ENCODE results near the gene FAM98C.
"Not testable (repeated sequence)": the region's sequence is repeated elsewhere in the genome, so short reads cannot be mapped to it uniquely, and the experiment has no call there.

Gene FAM98C

GRCh38 chr19:38402967-38403674 is at the start of gene FAM98C:
FAM98C (plus strand) TSS chr19:38403093; CDS start chr19:38403154, 61 bp downstream.
- peak; percentile 85 for DNase-seq (ENCODE audit: low read depth, low spot score)

GRCh38 chr19:38355728-38356725 is 46.9 kb upstream of the FAM98C start:
- DNase-seq (ENCODE audit: low read depth, low spot score), result no peak

GRCh38 chr19:38358071-38358470 is 44.8 kb upstream of the FAM98C start:
- DNase-seq (ENCODE audit: low read depth, low spot score), result no peak

- no peak for DNase-seq (ENCODE audit: low read depth, low spot score)
Observed at GRCh38 chr19:38359242-38360021, 43.5 kb upstream of the FAM98C start.

- no peak for DNase-seq (ENCODE audit: low read depth, low spot score)
Observed at GRCh38 chr19:38360351-38360750, 42.5 kb upstream of the FAM98C start.

- no peak for DNase-seq (ENCODE audit: low read depth, low spot score)
Observed at GRCh38 chr19:38360839-38361631, 41.9 kb upstream of the FAM98C start.

- peak; percentile 32 for DNase-seq (ENCODE audit: low read depth, low spot score)
Observed at GRCh38 chr19:38361633-38362075, 41.2 kb upstream of the FAM98C start.

GRCh38 chr19:38362076-38362945 is 40.6 kb upstream of the FAM98C start:
- no peak for DNase-seq (ENCODE audit: low read depth, low spot score)

GRCh38 chr19:38362946-38363688 is 39.8 kb upstream of the FAM98C start:
- DNase-seq (ENCODE audit: low read depth, low spot score), result not testable (repeated sequence)

- DNase-seq (ENCODE audit: low read depth, low spot score), result no peak
Observed at GRCh38 chr19:38367041-38367440, 35.9 kb upstream of the FAM98C start.

GRCh38 chr19:38369584-38369983 is 33.3 kb upstream of the FAM98C start:
- no peak for DNase-seq (ENCODE audit: low read depth, low spot score)

- DNase-seq (ENCODE audit: low read depth, low spot score), result no peak
Observed at GRCh38 chr19:38370299-38370698, 32.6 kb upstream of the FAM98C start.

- DNase-seq (ENCODE audit: low read depth, low spot score), result no peak
Observed at GRCh38 chr19:38371081-38371480, 31.8 kb upstream of the FAM98C start.

- peak; percentile 26 for DNase-seq (ENCODE audit: low read depth, low spot score)
Observed at GRCh38 chr19:38373907-38374331, 29.0 kb upstream of the FAM98C start.

- peak; percentile 98 for DNase-seq (ENCODE audit: low read depth, low spot score)
Observed at GRCh38 chr19:38374332-38375097, 28.4 kb upstream of the FAM98C start, which contains the start of gene PSMD8. PSMD8 (plus strand) TSS chr19:38374571; CDS start chr19:38374602, 31 bp downstream.

- no peak for DNase-seq (ENCODE audit: low read depth, low spot score)
Observed at GRCh38 chr19:38375098-38375493, 27.8 kb upstream of the FAM98C start.

- no peak for DNase-seq (ENCODE audit: low read depth, low spot score)
Observed at GRCh38 chr19:38375748-38376147, 27.1 kb upstream of the FAM98C start.

- no peak for DNase-seq (ENCODE audit: low read depth, low spot score)
Observed at GRCh38 chr19:38376576-38376975, 26.3 kb upstream of the FAM98C start.
